ENCODE data around the gene IL10RB. TPM values are rescaled to one million over a fixed set of nuclear protein-coding genes. Genes with fewer than 3 reads are reported as not detected.
"Not testable (repeated sequence)": the region's sequence is repeated elsewhere in the genome, so short reads cannot be mapped to it uniquely, and the experiment has no call there.

The IL10RB gene
- total RNA-seq, 1 experiment from 2014 or later, result 102 TPM

DNA sequence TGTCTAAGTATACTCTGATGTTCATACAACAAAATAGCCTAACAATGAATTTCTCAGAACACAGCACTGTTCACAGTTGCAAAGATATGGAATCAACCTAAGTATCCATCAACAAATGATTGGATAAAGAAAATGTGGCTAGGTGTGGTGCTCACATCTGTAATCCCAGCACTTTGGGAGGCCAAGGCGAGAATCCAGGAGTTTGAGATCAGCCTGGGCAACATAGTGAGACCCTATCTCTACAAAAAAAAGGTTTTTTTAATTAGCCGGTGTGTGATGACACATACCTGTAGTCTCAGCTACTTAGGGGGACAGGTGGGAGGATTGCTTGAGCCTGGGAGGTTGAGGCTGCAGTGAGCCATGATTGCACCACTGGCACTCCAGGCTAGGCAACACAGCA lies 25.8 kb upstream of the IL10RB start:
- DNase-seq (ENCODE audit: low read depth), result no peak

DNA sequence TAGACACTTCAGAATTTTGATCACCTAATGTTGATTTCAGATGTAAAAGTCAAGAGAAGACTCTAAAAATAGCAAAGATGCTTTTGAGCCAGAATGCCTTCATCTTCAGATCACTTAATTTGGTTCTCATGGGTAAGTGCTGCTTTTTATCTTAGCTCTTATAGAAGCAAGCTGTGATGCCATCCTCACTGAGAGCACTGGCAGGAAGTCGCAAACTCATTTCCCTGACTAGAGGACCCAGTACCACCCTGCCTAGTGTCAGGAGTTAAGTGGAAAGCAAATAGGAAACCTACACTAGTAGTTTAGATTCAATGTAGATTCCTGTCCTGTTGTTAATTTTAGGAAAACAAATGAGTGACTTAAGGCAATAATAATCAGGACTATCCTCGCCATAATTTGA lies 24.3 kb upstream of the IL10RB start:
- DNase-seq (ENCODE audit: low read depth), result no peak

DNA sequence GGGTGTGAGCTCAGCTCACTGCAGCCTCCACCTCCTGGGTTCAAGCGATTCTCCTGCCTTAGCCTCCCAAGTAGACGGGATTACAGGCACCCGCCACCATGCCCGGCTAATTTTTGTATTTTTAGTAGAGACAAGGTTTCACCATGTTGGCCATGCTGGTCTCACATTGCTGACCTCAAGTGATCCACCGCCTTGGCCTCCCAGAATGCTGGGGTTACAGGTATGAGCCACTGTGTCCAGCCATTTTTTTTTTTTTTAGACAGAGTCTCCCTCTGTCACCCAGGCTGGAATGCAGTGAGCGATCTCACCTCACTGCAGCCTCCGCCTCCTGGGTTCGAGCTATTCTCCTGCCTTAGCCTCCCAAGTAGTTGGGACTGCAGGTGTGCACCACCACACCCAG lies 23.3 kb upstream of the IL10RB start:
- not testable (repeated sequence) for DNase-seq (ENCODE audit: low read depth)

DNA sequence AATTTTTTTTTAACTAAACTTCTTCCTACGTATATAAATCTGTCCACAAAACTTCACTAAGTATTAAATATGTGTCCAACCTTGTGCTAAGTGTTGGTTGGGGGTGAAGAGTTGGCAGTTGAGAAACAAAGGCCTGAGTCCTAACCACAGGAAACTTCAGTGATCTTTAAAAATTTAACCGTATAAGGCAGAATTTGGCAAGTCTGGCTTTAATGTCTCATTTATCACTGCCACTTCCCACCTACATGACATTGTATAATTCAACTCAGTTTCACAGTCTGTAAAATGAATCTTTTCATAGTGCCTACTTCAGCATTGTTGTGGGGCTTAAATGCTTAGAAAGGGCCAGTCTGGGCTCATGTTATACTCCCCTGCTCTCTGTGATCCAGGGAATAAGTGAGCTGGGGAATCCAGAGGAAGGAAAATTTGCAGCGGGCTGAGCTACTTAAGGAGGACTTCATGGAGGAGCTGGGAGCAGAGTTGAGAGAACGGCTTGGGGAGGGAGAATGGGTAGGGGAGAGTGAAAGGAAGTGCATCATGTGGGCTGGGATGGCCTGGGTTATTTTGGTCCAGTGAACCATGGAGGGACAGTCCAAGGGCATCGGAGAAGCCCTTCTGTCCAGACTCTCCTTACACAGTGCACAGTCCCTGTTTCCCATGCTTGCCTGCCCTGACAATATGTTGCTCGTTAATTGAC lies 21.9 kb upstream of the IL10RB start:
- no peak for DNase-seq (ENCODE audit: low read depth)

DNA sequence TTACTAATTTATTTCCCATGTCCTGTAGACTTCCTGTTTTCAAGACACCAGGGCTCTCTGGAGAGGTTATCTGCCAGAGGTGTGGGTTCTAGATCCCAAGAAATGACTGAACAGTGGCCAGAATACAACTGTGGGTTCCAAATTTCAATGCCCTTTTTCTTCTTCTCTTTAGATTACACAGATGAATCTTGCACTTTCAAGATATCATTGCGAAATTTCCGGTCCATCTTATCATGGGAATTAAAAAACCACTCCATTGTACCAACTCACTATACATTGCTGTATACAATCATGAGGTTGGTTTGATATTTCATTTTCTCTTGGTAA lies 21.4 kb upstream of the IL10RB start:
- DNase-seq (ENCODE audit: low read depth), result no peak

DNA sequence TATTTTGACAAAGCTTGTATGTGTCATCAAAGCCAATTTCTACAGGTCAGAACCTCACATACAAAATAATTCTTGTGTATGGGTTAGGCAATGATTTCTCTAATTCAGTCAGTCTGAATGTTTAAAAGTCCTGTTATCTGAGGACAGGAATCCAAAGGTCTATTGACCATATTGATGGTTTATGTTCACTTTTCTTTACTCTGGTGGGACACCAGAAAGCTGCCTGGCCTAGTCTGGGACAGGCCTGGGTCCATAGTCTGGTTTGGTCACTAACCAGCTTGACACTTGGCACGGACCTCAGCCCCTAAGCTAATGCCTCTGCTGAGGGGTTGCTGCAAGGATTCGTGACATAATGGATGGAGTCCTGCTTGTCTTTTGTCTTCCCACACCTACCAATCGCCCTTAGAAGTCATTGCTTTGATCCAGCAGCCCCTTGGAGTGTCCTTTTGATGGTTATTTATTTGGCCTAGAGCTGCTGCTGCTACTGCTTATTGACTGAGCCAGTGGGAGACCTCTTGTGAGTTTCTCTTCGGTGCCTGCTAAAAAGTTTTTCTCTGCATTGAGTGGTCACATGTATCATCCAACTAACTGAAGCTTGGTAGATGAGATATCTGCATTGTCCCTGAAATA lies 20.8 kb upstream of the IL10RB start:
- no peak for DNase-seq (ENCODE audit: low read depth)

DNA sequence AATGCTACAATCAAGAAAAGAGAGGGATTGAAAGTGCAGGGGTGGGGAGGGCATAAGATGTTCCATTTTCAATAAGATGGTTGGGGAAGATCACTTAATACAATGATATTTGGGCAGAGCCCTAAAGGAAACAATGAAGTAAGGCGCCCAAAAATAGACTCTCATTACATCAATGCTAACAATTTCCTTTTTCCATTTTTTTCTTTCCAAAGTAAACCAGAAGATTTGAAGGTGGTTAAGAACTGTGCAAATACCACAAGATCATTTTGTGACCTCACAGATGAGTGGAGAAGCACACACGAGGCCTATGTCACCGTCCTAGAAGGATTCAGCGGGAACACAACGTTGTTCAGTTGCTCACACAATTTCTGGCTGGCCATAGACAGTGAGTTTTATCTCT lies 19.7 kb upstream of the IL10RB start:
- DNase-seq (ENCODE audit: low read depth), result no peak

DNA sequence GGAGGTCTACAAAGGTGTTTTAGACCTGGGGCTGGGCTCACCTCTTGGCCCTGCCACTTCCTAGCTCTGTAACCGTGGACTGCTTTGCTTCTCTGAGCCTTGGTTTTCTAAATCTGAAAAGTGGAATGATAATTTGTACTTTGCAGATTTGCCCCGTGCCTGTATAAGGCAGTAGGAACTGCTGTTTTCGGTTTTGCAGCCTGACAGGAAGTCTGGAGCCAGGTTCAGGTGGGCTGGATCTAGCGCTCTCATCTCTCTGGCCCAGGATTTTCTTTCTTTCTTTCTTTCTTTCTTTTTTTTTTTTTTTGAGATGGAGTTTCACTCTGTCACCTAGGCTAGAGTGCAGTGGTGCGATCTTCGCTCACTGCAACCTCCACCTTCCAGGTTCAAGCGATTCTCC lies 19.2 kb upstream of the IL10RB start:
- DNase-seq (ENCODE audit: low read depth), result no peak

DNA sequence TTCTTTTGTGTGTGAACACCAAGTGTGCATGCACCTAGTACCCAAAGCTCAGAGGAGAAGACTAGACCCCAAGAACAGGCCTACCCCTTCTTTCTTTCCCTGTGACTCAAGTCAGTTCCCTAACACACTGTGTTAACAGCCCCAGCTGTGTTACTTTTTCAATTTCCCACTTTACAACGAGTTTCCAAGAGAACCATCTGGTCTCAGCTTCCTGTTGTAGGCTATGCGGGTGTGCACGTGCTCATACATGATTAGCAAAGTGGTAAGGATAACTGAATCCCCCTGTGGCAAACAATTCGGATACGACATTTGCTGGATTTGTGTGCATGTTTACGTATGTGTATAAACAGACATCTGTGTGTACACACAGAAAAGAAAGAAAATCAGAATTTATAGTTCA lies 18.6 kb upstream of the IL10RB start:
- DNase-seq (ENCODE audit: low read depth), result no peak

DNA sequence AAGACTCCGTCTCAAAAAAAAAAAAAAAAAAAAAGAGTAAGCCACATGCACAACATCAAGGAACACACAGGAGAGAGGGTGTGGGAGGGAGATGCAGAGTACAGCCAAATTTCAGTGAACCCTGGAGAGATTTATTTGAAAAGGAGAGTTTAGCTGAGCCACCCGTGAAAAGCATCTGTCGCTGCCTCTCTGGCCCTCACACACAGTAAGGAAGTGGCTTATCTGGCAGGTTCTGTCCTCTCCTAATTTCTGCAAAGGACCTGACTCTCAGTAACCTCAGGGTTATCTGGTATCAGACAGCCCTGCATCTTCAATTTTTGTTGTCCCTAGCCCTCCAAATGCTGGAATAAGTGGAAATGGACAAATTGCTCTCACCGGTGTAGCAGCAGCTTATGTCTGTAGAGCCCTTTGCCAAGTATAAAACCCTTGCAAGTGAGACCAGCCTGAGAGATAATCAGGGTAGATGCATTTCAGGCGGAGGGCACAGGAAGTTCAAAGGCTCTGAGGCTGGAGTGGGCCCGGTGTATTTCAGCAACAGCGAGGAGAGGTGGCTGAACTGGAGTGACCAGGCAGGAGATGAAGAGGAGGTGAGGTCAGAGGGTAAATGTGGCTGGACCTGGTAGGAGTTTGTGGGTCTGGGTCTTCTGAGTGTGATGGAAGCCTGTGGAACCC lies 16.7 kb upstream of the IL10RB start:
- no peak for DNase-seq (ENCODE audit: low read depth)

DNA sequence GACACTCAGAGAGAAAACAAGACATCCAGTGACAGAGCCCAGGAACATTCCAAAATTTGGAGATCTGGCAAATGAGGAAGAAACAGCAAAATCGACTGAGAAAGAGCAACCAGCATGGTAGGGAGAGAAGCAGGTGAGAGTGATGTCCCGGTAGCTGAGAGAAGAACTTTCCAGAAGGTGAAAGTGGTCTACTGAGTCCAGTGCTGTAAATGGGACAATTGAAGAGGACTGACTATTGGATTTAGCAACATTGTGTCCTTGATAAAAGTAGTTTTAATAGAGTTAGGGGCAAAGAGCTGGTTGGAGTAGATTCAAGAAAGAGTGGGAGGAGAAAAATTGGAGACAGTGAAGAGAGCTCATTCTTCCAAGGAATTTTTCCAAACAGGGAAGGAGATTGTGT lies 15.0 kb upstream of the IL10RB start:
- no peak for DNase-seq (ENCODE audit: low read depth)

DNA sequence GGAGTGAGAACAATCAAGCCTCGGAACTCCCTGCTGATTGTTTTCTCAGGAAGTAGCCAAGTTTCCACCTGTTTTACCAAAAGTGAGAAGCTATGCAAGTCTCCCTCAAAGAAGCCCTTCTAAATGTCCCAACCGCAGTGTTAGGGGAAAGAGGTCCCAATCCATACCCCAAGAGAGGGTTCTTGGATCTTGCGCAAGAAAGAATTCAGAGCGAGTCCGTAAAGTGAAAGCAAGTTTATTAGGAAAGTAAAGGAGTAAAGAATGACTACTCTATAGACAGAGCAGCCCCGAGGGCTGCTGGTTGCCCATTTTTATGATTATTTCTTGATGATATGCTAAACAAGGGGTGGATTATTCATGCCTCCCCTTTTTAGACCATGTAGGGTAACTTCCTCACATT lies 12.8 kb upstream of the IL10RB start:
- not testable (repeated sequence) for DNase-seq (ENCODE audit: low read depth)

DNA sequence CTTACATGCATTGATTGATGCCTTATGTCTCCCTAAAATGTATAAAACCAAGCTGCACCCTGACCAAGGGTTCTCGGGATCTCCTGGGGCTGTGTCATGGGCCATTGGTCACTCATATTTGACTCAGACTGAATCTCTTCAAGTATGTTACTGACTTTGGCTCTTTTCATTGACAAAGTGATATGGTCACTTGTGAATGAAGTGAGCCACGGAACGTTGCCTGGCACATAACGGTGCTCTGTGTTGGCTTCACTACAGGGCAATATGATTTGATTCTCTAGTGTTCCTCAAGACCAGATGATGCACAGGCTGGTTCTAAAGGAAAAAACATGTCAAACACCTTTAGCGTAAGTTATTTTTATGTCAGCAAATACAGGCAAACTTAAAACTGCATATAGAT lies 11.4 kb upstream of the IL10RB start:
- no peak for DNase-seq (ENCODE audit: low read depth)

DNA sequence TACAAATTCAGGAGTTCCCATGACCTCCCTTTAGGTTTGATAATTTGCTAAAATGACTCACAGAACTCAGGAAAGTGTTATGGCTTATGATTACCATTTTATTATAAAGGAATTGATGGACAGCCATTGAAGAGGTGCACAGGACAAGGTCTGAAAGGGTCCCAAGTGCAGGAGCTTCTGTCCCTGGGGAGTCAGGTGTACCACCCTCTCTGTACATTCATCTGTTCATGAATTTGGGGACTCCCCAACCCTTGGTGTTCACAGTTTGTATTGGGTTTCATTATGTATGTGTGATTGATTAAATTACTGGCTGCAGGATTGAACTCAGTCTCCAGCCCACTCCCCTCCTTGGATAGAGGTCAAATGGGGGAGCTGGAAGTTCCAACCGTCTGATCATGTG lies 10.8 kb upstream of the IL10RB start:
- no peak for DNase-seq (ENCODE audit: low read depth)

DNA sequence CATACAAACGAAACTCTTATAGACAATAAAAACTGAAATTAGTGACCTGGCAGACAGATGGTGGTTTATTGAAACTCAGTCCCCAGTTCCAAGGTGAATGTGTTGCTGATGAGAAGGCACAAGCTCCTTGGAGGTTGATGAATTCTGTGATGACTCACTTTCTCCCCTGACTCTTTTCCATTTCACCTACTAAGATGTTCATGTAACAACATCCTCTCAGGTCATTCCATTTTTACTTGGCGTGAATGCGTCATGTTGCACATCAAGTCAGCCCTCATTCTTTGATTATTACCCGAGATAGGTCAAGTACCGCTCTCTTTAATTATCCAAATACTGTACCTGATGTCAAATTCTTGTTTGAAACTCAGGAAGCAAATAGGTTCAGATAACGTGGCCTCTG lies 10.1 kb upstream of the IL10RB start:
- DNase-seq (ENCODE audit: low read depth), result no peak

DNA sequence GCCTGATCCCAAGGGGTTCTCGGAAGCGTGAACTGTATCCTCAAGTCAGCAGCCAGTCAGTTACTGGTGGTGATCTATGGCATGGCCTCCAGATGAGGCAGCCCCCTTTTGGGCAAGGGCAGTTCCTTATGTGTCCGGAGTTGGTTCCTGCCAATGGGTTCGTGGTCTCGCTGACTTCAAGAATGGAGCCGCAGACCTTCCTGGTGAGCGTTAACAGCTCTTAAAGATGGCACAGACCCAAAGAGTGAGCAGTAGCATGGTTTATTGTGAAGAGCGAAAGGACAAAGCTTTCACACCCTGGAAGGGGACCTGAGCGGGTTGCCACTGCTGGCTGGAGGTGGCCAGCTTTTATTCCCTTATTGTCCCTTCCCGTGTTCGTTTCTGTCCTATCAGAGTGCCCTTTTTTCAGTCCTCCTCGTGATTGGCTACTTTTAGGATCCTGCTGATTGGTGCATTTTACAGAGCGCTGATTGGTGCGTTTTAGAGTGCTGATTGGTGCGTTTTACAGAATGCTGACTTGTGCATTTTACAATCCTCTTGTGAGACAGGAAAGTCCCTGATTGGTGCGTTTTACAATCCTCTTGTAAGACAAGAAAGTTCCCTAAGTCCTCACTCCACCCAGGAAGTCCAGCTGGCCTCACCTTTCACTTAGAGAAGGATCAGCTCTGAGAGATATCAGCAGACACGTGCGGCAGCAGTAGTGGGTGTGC lies 8.9 kb upstream of the IL10RB start:
- no peak for DNase-seq (ENCODE audit: low read depth)

DNA sequence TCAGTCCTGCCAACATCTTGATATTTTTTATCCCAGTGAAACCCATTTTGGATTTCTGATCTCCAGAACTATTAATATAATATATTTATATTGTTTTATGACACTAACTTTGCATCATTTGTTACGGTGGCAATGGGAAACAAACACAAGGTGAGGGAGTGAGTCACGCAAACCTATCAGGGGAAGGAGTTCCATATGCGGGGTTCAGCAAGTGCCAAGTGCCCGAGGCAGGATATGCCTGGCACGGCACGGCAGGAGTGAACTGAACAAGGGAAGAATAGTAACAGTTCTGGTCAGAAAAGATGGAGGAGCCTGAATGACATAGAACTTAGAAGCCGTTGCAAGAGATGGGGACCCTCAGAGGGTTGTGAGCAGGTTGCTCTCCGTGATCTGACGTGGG lies 7.7 kb upstream of the IL10RB start:
- DNase-seq (ENCODE audit: low read depth), result no peak

DNA sequence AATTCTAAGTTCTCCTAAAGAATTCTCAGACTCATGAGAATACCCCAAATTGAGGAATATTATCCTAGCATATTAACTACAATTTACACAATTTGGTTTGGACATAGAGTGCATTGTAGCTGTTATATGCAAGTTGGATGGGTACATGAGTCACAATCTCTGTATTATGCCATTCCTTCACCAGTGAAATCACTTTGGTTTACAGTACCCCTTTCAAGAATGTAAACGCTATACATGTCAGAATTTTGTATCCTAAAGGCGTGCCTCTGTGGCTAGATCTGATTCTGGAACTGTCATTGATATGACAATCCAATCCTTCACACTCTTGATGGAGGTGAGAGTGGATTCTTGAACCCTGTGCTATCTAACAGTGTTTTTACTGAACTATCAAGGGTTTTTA lies 6.7 kb upstream of the IL10RB start:
- DNase-seq (ENCODE audit: low read depth), result no peak

DNA sequence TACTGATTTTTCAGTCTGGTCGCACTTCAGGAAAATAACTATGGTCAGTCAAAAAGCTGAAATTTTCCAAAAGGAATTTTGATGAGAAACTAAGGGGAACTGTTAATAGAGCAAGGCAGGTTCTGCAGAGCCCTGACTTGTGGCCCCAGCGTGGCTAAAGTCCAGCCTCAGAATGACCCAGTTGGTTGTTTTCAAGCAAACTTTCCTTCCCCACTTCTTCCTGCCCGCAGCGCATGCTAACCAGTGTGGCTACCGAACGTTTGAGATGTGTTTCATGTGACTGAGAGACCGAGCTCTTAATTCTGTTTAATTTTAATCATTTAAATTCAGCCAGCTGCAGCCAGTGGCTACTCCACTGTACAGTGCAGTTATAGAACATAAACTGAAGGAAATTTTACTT lies 6.2 kb upstream of the IL10RB start:
- DNase-seq (ENCODE audit: low read depth), result no peak

DNA sequence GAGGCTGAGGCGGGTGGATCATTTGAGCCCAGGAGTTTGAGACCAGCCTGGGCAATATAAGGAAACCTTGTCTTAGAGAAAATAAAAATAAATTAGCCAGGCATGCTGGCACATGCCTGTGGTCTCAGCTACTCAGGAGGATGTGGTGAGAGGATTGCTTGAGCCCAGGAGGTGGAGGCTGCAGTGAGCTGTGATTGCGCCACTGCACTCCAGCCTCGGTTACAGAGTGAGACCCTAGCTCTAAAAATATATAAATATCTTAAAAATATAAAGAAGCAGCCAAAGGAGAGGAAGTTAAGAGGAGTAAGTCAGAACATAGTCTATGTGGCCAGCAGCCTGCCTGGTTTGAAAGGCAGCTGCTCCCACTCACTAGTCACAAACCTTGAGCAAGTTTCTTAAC lies 4.5 kb upstream of the IL10RB start:
- peak; percentile 74 for DNase-seq (ENCODE audit: low read depth)

DNA sequence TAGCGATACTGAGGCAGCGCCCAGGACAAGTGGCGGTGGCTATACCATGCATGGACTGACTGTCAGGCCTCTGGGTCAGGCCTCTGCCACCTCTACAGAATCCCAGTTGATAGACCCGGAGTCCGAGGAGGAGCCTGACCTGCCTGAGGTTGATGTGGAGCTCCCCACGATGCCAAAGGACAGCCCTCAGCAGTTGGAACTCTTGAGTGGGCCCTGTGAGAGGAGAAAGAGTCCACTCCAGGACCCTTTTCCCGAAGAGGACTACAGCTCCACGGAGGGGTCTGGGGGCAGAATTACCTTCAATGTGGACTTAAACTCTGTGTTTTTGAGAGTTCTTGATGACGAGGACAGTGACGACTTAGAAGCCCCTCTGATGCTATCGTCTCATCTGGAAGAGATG lies 3.2 kb upstream of the IL10RB start:
- no peak for DNase-seq (ENCODE audit: low read depth)

DNA sequence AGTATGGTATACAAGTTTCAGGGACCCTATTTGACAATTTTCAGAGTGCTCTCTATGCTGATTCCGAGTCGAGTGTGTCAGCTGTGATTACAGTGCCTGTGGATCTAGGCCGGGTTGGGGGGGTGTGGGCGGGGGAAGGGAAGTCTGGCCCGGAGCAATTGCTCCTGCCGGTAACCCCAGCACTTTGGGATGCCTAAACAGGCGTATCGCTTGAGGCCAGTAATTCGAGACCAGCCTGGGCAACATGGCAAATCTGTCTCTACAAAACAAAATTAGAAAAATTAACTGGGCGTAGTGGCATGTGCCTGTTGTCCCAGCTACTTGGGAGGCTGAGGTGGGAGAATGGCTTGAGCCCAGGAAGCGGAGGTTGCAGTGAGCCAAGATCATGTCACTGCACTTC lies 1.6 kb upstream of the IL10RB start:
- no peak for DNase-seq (ENCODE audit: low read depth)

DNA sequence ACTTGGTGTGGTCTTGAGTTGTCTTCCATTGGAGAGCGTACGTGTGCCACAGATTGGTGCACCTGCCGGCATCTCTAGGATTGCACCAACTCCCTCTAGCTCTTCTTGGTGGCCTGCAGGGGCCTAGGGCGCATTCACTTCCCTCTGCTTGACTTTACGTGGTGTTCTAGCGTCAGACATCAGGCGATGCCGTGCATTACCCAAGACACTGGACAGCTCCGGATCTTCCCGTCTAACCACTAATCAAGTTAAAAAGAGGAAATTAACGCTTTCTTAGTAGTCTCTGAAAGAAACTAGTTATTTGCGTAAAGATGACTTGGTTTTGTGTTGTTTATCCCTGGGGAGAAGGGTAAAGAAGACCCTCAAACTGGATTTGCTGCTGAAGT lies 510 bp upstream of the IL10RB start:
- DNase-seq (ENCODE audit: low read depth), result peak; percentile 19

Data from M059J (cell line).